Omental fat pad (tissue), 4 donors: ENCODE measurements around the gene CYP1B1. TPM values are rescaled to one million over a fixed set of nuclear protein-coding genes. Genes with fewer than 3 reads are reported as not detected.

Experiments
- ATAC-seq: fragments of 150-250 bp; one replicate; pipeline ENCODE4 v1.9.1; 2016; ENCODE audit warnings: mild to moderate bottlenecking, moderate library complexity; ENCODE audit not compliant: low FRiP score
- DNase-seq: peaks from one replicate; pipeline ENCODE4 v3.0.0-alpha.2; 2019; ENCODE audit warnings: low spot score
- CTCF ChIP-seq, 3 donors: fragments of 450-650 bp; IDR thresholded peaks; one replicate each; pipeline ENCODE4 v1.5.1; 2016 to 2017; ENCODE audit warnings: antibody characterized with exemption in 3 of 3, mild to moderate bottlenecking in 3 of 3, moderate library complexity in 2 of 3
- total RNA-seq, 4 donors: library from RNA; depleted of rRNA; stranded (reverse); fragments of >200 nt; gene quantifications; one replicate each; pipeline ENCODE4 v1.1.0, GENCODE V29; 2016

The CYP1B1 gene
- 100 to 1,000 TPM in 2 of 4 donors, 10 to 100 TPM in 2; 45.8 to 143 (median 78.4) TPM for total RNA-seq

DNA sequence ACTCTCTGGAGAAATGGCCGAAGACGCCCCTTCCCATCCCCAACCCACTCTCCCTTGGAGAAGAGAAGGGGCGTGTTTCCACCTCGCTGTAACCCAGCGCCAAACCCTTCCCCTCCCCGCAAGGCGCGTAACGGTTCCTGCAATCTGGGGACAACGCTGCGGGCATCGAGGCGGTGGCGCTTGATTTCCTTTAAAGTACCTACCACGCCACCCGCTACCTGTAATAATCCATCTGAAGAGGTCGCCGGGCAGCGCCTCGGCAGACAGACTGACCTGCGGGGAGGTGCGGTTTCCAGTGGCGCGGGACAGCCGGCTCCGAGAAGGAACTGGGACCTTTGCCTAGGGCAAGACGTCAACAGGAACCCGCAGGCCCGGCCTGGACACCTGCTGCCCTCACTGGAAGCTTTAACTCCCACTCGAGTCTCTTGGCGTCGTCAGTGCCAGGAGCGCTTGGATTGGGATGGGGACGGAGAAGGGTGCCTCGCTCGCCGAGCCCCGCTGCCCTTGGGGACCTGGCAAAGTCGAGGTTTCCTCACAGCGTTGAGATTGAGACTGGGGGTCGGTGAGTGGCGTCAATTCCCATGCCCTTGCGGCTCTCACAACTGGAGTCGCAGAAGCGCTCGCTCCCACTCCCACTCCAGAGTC, at the start of gene CYP1B1:
Gene CYP1B1 (minus strand): TSS at position 645 of the 645 bp plus-strand sequence. CDS start 763 bp downstream, outside the sequence.
- no peak for TF ChIP-seq CTCF (IDR thresholded peaks at IDR 0.05)
- no peak for ATAC-seq
- no peak for DNase-seq

DNA sequence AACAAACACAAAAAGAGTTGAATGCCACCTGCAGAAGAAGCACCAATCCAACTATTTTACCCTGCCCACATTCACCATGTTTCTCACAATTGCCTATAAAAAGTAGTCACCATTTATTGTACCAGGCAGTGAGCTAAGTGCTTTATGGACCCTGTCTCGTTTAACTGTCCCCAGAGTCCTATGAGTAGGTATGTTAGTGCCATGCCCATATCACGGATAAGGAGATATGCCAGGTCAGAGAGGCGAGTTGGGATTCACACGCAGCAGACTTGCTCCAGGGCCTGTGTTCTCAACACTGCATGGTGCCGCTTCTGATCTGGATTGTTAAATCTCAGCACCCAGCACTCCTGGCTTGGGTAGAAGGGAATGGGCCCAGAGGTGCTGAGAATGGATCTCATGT, 49.1 kb upstream of the CYP1B1 start:
- DNase-seq (no peak), ATAC-seq (no peak)
- no peak for TF ChIP-seq CTCF (IDR thresholded peaks at IDR 0.05)

DNA sequence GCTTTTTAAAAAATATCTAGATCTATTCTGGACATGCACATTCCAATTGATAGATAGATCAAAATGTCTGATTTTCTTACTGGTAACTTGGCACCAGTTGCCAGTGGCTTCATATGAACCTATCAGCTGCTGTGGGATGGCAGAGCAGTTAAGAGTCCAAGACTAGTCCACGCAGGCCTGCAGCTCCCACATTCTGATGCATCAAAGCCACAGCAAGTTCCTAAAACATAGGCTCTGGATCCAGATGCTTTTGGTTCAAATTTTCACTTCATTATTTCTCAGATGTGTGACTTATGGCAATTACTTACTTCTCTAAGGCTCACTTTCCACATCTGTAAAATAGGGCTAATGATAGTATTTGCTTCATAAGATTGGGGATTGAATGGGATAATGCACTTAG, 48.0 kb upstream of the CYP1B1 start:
- TF ChIP-seq CTCF (IDR thresholded peaks at IDR 0.05): no peak
- DNase-seq: no peak
- no peak for ATAC-seq

- ATAC-seq: no peak
- no peak for TF ChIP-seq CTCF (IDR thresholded peaks at IDR 0.05)
- no peak for DNase-seq
These were observed 46.4 kb upstream of the CYP1B1 start for GRCh38 chr2:38122344-38122743.

- ATAC-seq (no peak), DNase-seq (no peak)
- no peak for TF ChIP-seq CTCF (IDR thresholded peaks at IDR 0.05)
These were observed 45.5 kb upstream of the CYP1B1 start for GRCh38 chr2:38121481-38121880.

DNA sequence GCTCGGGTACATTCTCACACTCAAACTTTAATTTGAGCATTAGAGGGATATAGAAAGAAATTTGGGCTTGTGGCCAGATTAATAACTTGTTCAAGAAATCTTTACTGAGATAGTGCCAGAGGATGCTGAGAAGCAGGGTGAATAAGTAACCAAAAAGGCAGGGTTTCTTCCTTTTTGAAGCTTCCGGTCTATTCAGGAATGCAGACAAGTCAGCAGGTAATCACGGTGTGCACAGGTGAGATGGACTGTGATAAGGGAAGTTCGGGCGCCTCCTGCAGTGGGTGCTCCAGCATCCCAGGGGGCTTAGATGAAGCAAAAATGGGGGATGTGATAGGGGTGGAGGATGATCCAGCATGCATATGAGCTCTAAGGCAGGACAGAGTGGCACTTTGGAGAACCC, 44.9 kb upstream of the CYP1B1 start:
- no peak for ATAC-seq
- DNase-seq: no peak
- TF ChIP-seq CTCF (IDR thresholded peaks at IDR 0.05): no peak

GRCh38 chr2:38120264-38120592, 44.3 kb upstream of the CYP1B1 start:
- no peak for TF ChIP-seq CTCF (IDR thresholded peaks at IDR 0.05)
- DNase-seq: no peak
- ATAC-seq: no peak
